DMS153 treated with DMSO at 0.1 percent for 48 hours (cell line): ENCODE measurements around the gene HCRTR2.
"Not testable (repeated sequence)": the region's sequence is repeated elsewhere in the genome, so short reads cannot be mapped to it uniquely, and the experiment has no call there.

Experiments
- DNase-seq: peaks from one replicate; lab custom pipeline; 2025; ENCODE audit not compliant: unreplicated experiment; lab: John Stamatoyannopoulos, UW

The HCRTR2 gene

GRCh38 chr6:55174211-55175026, at the start of gene HCRTR2:
HCRTR2 (plus strand) TSS chr6:55174515; CDS start chr6:55174588, 73 bp downstream.
- no peak for DNase-seq

GRCh38 chr6:55130806-55131324, 43.5 kb upstream of the HCRTR2 start:
- DNase-seq = no peak

- DNase-seq = no peak
Measured at GRCh38 chr6:55131616-55132015, 42.7 kb upstream of the HCRTR2 start.

GRCh38 chr6:55136916-55137315, 37.4 kb upstream of the HCRTR2 start:
- DNase-seq = no peak

- DNase-seq = no peak
Measured at GRCh38 chr6:55137929-55138693, 36.2 kb upstream of the HCRTR2 start.

- no peak for DNase-seq
Measured at GRCh38 chr6:55141611-55142010, 32.7 kb upstream of the HCRTR2 start.

GRCh38 chr6:55142610-55143009, 31.7 kb upstream of the HCRTR2 start:
- no peak for DNase-seq

GRCh38 chr6:55153284-55153683, 21.0 kb upstream of the HCRTR2 start:
- no peak for DNase-seq

- not testable (repeated sequence) for DNase-seq
Measured at GRCh38 chr6:55158784-55159183, 15.5 kb upstream of the HCRTR2 start.

GRCh38 chr6:55167860-55168259, 6.5 kb upstream of the HCRTR2 start:
- DNase-seq = no peak

GRCh38 chr6:55175078-55176049, 1.0 kb downstream of the HCRTR2 start:
- no peak for DNase-seq

GRCh38 chr6:55176958-55177357, 2.6 kb downstream of the HCRTR2 start:
- DNase-seq = no peak

GRCh38 chr6:55180258-55180657, 5.9 kb downstream of the HCRTR2 start:
- no peak for DNase-seq

- DNase-seq = no peak
Measured at GRCh38 chr6:55182016-55182650, 7.8 kb downstream of the HCRTR2 start.

GRCh38 chr6:55184782-55185530, 10.6 kb downstream of the HCRTR2 start:
- no peak for DNase-seq

- no peak for DNase-seq
Measured at GRCh38 chr6:55198715-55199114, 24.4 kb downstream of the HCRTR2 start.

- no peak for DNase-seq
Measured at GRCh38 chr6:55199239-55199638, 24.9 kb downstream of the HCRTR2 start.

GRCh38 chr6:55208478-55209458, 34.5 kb downstream of the HCRTR2 start:
- DNase-seq = no peak
